Measurements from ENCODE around the gene SPOPL. TPM values are rescaled to one million over a fixed set of nuclear protein-coding genes. Genes with fewer than 3 reads are reported as not detected.

Gene SPOPL
- polyA plus RNA-seq, 1 of the 3 experiments (the other 2 are of a cell fraction): 4.5 TPM

GRCh38 chr2:138609446-138609845, 107.9 kb downstream of the SPOPL start (continued):
- TF ChIP-seq USF2 (IDR thresholded peaks at IDR 0.05; ENCODE audit: borderline replicate concordance, low read depth, low read length): no peak
- no peak for TF ChIP-seq YY1 (IDR thresholded peaks at IDR 0.05; ENCODE audit: low read depth)

GRCh38 chr2:138610201-138610953, 108.8 kb downstream of the SPOPL start:
- no peak for DNase-seq
- no peak overlapping the region for H3K9ac ChIP-seq
- H3K36me3 ChIP-seq (replicated peaks in 1 of 2; ENCODE audit: control insufficient read depth in 1 of 2, insufficient read depth in 2 of 2, low read length in 1 of 2): no peaks in the 10 kb centered on the region
- no peak overlapping the region for H3K4me2 ChIP-seq
- WGBS (ENCODE audit: low lambda C conversion rate): 64% methylated on average over 4 of the region's 4 CpGs
- H3K4me3 ChIP-seq (ENCODE audit: low read depth in 2 of 2, low read length in 1 of 2): no peak overlapping the region
- H3F3A ChIP-seq (replicated peaks; ENCODE audit: insufficient read depth): no peaks in the 10 kb centered on the region
- no peak overlapping the region for H3K27ac ChIP-seq (ENCODE audit: low read depth in 2 of 2, low read length in 1 of 2)
- H3K4me1 ChIP-seq (ENCODE audit: control insufficient read depth in 1 of 2, insufficient read depth in 2 of 2, low read depth in 1 of 2, low read length in 1 of 2): no peaks in the 10 kb centered on the region
- H4K20me1 ChIP-seq (ENCODE audit: insufficient read depth): no peaks in the 10 kb centered on the region
- no peaks in the 10 kb centered on the region for H3K9me3 ChIP-seq
- H3K9me2 ChIP-seq: no peaks in the 10 kb centered on the region
- H3K79me2 ChIP-seq (ENCODE audit: insufficient read depth): no peaks in the 10 kb centered on the region
- POLR2A ChIA-PET: no interaction called here
- no peak for TF ChIP-seq FOXM1 (IDR thresholded peaks at IDR 0.05; ENCODE audit: low read depth)
- TF ChIP-seq GABPA (IDR thresholded peaks at IDR 0.05; ENCODE audit: low read depth): no peak
- CTCF ChIA-PET: no interaction called here
- no peak overlapping the region for H2AFZ ChIP-seq (ENCODE audit: low read depth)
- H3K27me3 ChIP-seq (ENCODE audit: insufficient read depth): no peaks in the 10 kb centered on the region

- H3K4me2 ChIP-seq: no peak overlapping the region
- DNase-seq: no peak
These were observed 113.7 kb downstream of the SPOPL start for GRCh38 chr2:138615257-138615656.

More at GRCh38 chr2:138615257-138615656, 113.7 kb downstream of the SPOPL start:
- no peaks in the 10 kb centered on the region for H3K4me1 ChIP-seq (ENCODE audit: control insufficient read depth in 1 of 2, insufficient read depth in 2 of 2, low read depth in 1 of 2, low read length in 1 of 2)
- H3F3A ChIP-seq (replicated peaks; ENCODE audit: insufficient read depth): no peaks in the 10 kb centered on the region
- H4K20me1 ChIP-seq (ENCODE audit: insufficient read depth): no peaks in the 10 kb centered on the region
- TF ChIP-seq RCOR1 (IDR thresholded peaks at IDR 0.05; ENCODE audit: low read length) (no peak), FOSL2 (IDR thresholded peaks at IDR 0.05; ENCODE audit: borderline replicate concordance, low read depth) (0 out of 2 replicates have a peak, but pooled peaks have one; percentile 10), USF2 (IDR thresholded peaks at IDR 0.05; ENCODE audit: borderline replicate concordance, low read depth, low read length) (no peak)
- no peaks in the 10 kb centered on the region for H3K36me3 ChIP-seq (replicated peaks in 1 of 2; ENCODE audit: control insufficient read depth in 1 of 2, insufficient read depth in 2 of 2, low read length in 1 of 2)
- no peaks in the 10 kb centered on the region for H3K79me2 ChIP-seq (ENCODE audit: insufficient read depth)
- no peak overlapping the region for H3K27ac ChIP-seq (ENCODE audit: low read depth in 2 of 2, low read length in 1 of 2)
- CTCF ChIA-PET: no interaction called here
- H3K9ac ChIP-seq: no peak overlapping the region
- H3K4me3 ChIP-seq (ENCODE audit: low read depth in 2 of 2, low read length in 1 of 2): no peak overlapping the region
- no peaks in the 10 kb centered on the region for H3K9me2 ChIP-seq
- WGBS (ENCODE audit: low lambda C conversion rate): 37% methylated on average over 4 of the region's 4 CpGs
- H3K9me3 ChIP-seq: no peaks in the 10 kb centered on the region
- POLR2A ChIA-PET: no interaction called here
- no peaks in the 10 kb centered on the region for H3K27me3 ChIP-seq (ENCODE audit: insufficient read depth)
- no peak overlapping the region for H2AFZ ChIP-seq (ENCODE audit: low read depth)

Measured in SK-N-SH (cell line).